PC-9 (cell line): ENCODE measurements around the gene MAP9. TPM values are rescaled to one million over a fixed set of nuclear protein-coding genes. Genes with fewer than 3 reads are reported as not detected.

Experiments used
- BruUV-seq: library from RNA; stranded (reverse); fragments of 400-500 nt; replicated peaks from 2 replicates; lab custom pipeline; 2021; lab: Mats Ljungman, UMichigan
- CTCF ChIA-PET: fragments of 300-600 bp; sonication (Branson Sonifier 250); formaldehyde crosslinking; loops from one replicate; lab custom pipeline; 2022; ENCODE audit warnings: antibody characterized with exemption; lab: Charles Lee
- POLR2A ChIA-PET: fragments of 300-600 bp; sonication (Branson Sonifier 250); formaldehyde crosslinking; loops from one replicate; lab custom pipeline; 2022; ENCODE audit warnings: antibody characterized with exemption; ENCODE audit not compliant: unreplicated experiment; lab: Charles Lee
- DNase-seq, 2 experiments: peaks; one replicate each; pipeline versions ENCODE4 v3.0.0 to v3.0.0-alpha.2; 2015 to 2022; ENCODE audit warnings: mixed read lengths in 1 of 2
- H2AFZ ChIP-seq: fragments of 200-600 bp; sonication (generic); 2 replicates; pipeline ENCODE4 v1.8.1; 2017; ENCODE audit warnings: antibody characterized with exemption
- H3F3A ChIP-seq: fragments of 200-600 bp; sonication (generic); 2 replicates; pipeline ENCODE4 v1.8.1; 2017; ENCODE audit warnings: antibody characterized with exemption, mild to moderate bottlenecking, low read depth; ENCODE audit not compliant: insufficient read depth
- H3K27ac ChIP-seq: fragments of 200-600 bp; sonication (generic); 2 replicates; pipeline ENCODE4 v1.6.1; 2016; ENCODE audit warnings: mixed run types
- H3K27me3 ChIP-seq: fragments of 200-600 bp; sonication (generic); 2 replicates; pipeline ENCODE4 v1.6.1; 2016; ENCODE audit warnings: low read depth, mixed run types; ENCODE audit not compliant: insufficient read depth
- H3K36me3 ChIP-seq: fragments of 200-600 bp; sonication (generic); 2 replicates; pipeline ENCODE4 v1.6.1; 2016; ENCODE audit warnings: low read depth, mixed run types
- H3K4me1 ChIP-seq: fragments of 200-600 bp; sonication (generic); replicated peaks from 2 replicates; pipeline ENCODE4 v1.6.1; 2016; ENCODE audit warnings: mixed run types; ENCODE audit not compliant: insufficient read depth
- H3K4me2 ChIP-seq: fragments of 200-600 bp; sonication (generic); 2 replicates; pipeline ENCODE4 v1.6.1; 2017; ENCODE audit warnings: mixed run types
- H3K4me3 ChIP-seq: fragments of 200-600 bp; sonication (generic); 2 replicates; pipeline ENCODE4 v1.6.1; 2016; ENCODE audit warnings: mixed run types
- H3K79me2 ChIP-seq: fragments of 200-600 bp; sonication (generic); 2 replicates; pipeline ENCODE4 v1.6.1; 2017; ENCODE audit warnings: low read depth, mixed run types
- H3K9me2 ChIP-seq: fragments of 200-600 bp; sonication (generic); 2 replicates; pipeline ENCODE4 v1.8.1; 2017; ENCODE audit warnings: mild to moderate bottlenecking; ENCODE audit not compliant: insufficient read depth
- H3K9me3 ChIP-seq: fragments of 200-600 bp; sonication (generic); 2 replicates; pipeline ENCODE4 v1.8.1; 2016; ENCODE audit warnings: low read depth; ENCODE audit not compliant: insufficient read depth
- H4K20me1 ChIP-seq: fragments of 200-600 bp; sonication (generic); 2 replicates; pipeline ENCODE4 v1.8.1; 2017; ENCODE audit not compliant: insufficient read depth
- CTCF ChIP-seq: fragments of 200-600 bp; sonication (generic); conservative IDR thresholded peaks from 2 replicates; pipeline ENCODE4 v1.6.1; 2017; ENCODE audit warnings: mixed run types, antibody characterized with exemption, mild to moderate bottlenecking, moderate library complexity
- EZH2 ChIP-seq: fragments of 200-600 bp; sonication (generic); IDR thresholded peaks from 2 replicates; pipeline ENCODE4 v1.8.0; 2017; ENCODE audit warnings: antibody characterized with exemption, low read depth
- intact Hi-C: fragments of 100-400 bp; cut with micrococcal nuclease; formaldehyde crosslinking; loops from one replicate; pipeline ENCODE4 v1.10.0; 2022; ENCODE audit not compliant: unreplicated experiment
- total RNA-seq: library from RNA; stranded (reverse); gene quantifications from 2 replicates; pipeline ENCODE4 v1.2.3, GENCODE V29; 2021

The MAP9 gene
- total RNA-seq, 1 experiment from 2014 or later = 11.0 TPM

- TF ChIP-seq EZH2 (no peak), CTCF (no peak)
- no TSS peak for BruUV-seq
- intact Hi-C loops = no loop called here
- no peaks in the 10 kb centered on the region for H3K27me3 ChIP-seq
- no peak overlapping the region for H3K27ac ChIP-seq
- POLR2A ChIA-PET = no interaction called here
- H4K20me1 ChIP-seq = no peaks in the 10 kb centered on the region
- H3K4me1 ChIP-seq = no peaks in the 10 kb centered on the region
- H3K36me3 ChIP-seq = no peaks in the 10 kb centered on the region
- no peak for DNase-seq
- H3K79me2 ChIP-seq = no peaks in the 10 kb centered on the region
- no peaks in the 10 kb centered on the region for H3F3A ChIP-seq
- H3K9me2 ChIP-seq = no peaks in the 10 kb centered on the region
- H3K4me3 ChIP-seq = no peak overlapping the region
- H2AFZ ChIP-seq = no peak overlapping the region
- H3K4me2 ChIP-seq = no peak overlapping the region
- no peaks in the 10 kb centered on the region for H3K9me3 ChIP-seq
- CTCF ChIA-PET = no interaction called here
Measured at GRCh38 chr4:155419266-155419665, 42.5 kb upstream of the MAP9 start.

- CTCF ChIA-PET = no interaction called here
- Histone ChIP-seq H3K9me2 (no peaks in the 10 kb centered on the region), H3K4me1 (no peaks in the 10 kb centered on the region), H3K4me2 (no peak overlapping the region), H3K27ac (no peak overlapping the region), H3K9me3 (no peaks in the 10 kb centered on the region), H3K36me3 (no peaks in the 10 kb centered on the region), H3F3A (no peaks in the 10 kb centered on the region), H3K79me2 (no peaks in the 10 kb centered on the region), H2AFZ (no peak overlapping the region), H4K20me1 (no peaks in the 10 kb centered on the region), H3K27me3 (no peaks in the 10 kb centered on the region), H3K4me3 (no peak overlapping the region)
- intact Hi-C loops = no loop called here
- POLR2A ChIA-PET = no interaction called here
- BruUV-seq = no TSS peak
- TF ChIP-seq CTCF (no peak), EZH2 (no peak)
- DNase-seq = no peak
Measured at GRCh38 chr4:155415662-155416061, 38.9 kb upstream of the MAP9 start.

DNA sequence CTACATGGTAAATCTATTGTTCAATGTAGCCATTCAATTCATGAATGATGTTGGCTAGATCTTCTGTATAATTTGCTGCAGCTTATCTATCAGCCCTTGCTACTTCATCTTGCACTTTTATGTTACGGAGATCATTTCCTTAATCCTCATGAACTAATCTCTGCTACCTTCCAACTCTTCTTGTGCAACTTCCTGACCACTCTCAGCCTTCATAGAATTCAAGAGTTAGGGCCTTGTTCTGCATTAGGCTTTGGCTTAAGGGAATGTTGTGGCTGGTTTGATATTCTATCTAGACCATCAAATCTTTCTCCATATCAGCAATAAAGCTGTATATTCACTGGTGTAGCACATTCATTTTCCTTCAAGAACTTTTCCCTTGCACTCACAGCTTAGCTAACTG is 36.7 kb upstream of the MAP9 start:
- CTCF ChIA-PET = no interaction called here
- no peaks in the 10 kb centered on the region for H3F3A ChIP-seq
- H3K9me2 ChIP-seq = no peaks in the 10 kb centered on the region
- no peaks in the 10 kb centered on the region for H3K36me3 ChIP-seq
- H3K4me3 ChIP-seq = no peak overlapping the region
- H3K4me1 ChIP-seq = no peaks in the 10 kb centered on the region
- no peak for DNase-seq
- POLR2A ChIA-PET = no interaction called here
- no peaks in the 10 kb centered on the region for H3K9me3 ChIP-seq
- no peaks in the 10 kb centered on the region for H3K79me2 ChIP-seq
- H2AFZ ChIP-seq = no peak overlapping the region
- intact Hi-C loops = no loop called here
- H4K20me1 ChIP-seq = no peaks in the 10 kb centered on the region
- no TSS peak for BruUV-seq
- TF ChIP-seq CTCF = no peak
- no peak for TF ChIP-seq EZH2
- H3K27me3 ChIP-seq = no peaks in the 10 kb centered on the region
- H3K27ac ChIP-seq = no peak overlapping the region
- H3K4me2 ChIP-seq = no peak overlapping the region
